HG03045 (cell line): ENCODE results near the gene MGA.

ENCODE experiments used
- ATAC-seq: cut with Tn5 transposase; IDR thresholded peaks from one replicate; pipeline ENCODE4 v1.9.1; 2021; ENCODE audit warnings: mild to moderate bottlenecking, moderate library complexity; ENCODE audit not compliant: unreplicated experiment

Gene MGA

GRCh38 chr15:41804916-41805666 is 144.9 kb downstream of the MGA start:
- ATAC-seq: no peak

- no peak for ATAC-seq
These were observed 145.5 kb downstream of the MGA start for GRCh38 chr15:41805711-41806110.

GRCh38 chr15:41806291-41807181 is 146.3 kb downstream of the MGA start:
- ATAC-seq: no peak

GRCh38 chr15:41809121-41809520 is 148.9 kb downstream of the MGA start:
- ATAC-seq: no peak

DNA sequence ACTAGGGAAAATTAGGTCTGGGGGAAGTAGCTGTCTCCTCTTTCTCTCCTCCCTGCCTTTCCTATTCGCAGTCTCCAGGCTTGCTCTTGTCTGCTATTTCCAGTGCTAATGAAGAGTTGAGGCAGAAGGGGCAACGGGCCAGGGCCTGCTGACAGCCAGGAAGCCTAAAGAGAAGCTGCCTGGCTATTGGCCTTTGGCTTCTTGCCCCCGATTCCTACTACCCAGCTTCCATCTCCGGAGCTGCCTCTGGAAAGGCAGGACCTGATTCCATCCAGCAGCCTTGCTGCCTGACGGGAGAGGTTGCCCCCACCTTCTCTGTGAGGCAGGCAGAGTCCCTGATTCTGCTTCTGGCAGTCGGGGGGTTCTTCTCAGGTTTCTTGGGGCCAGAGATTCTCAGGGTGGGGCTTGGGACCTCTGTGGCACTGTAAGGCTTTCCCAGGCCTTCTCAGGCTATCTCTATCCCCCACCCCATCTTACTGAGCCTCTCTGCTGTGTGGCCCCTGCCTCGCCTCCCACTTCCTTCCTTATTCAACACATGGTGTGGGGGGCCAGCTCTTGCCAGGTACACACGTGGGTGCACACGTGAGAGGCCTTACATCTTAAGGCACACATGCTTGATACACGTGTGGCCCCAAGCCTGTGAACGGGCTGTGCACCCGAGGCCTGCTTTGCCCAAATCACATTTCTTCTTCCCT is 149.5 kb downstream of the MGA start:
- ATAC-seq: no peak

- no peak for ATAC-seq
These were observed 150.6 kb downstream of the MGA start for GRCh38 chr15:41810651-41811431.

- no peak for ATAC-seq
These were observed 151.4 kb downstream of the MGA start for GRCh38 chr15:41811432-41812195.

- no peak for ATAC-seq
These were observed 152.7 kb downstream of the MGA start for GRCh38 chr15:41812820-41813375.

- ATAC-seq: no peak
These were observed 153.2 kb downstream of the MGA start for GRCh38 chr15:41813426-41813825.

GRCh38 chr15:41814534-41814933 is 154.3 kb downstream of the MGA start:
- ATAC-seq: no peak

DNA sequence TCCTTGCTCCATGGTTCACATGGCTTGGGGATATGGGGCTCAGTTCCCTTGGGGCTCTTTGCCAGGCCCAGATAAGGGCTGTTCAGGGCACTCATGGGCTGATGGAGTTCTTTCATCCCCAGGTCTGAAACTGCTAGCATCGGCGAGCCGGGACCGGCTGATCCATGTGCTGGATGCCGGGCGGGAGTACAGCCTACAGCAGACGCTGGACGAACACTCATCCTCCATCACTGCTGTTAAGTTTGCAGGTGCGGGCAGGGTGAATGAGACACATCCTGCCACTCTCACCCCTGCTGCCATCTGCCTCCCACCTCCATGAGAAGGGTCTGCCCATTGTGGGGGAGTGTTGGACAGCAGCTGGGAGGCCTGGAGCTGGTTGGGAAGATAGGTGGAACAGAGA is 156.6 kb downstream of the MGA start:
- ATAC-seq: no peak

DNA sequence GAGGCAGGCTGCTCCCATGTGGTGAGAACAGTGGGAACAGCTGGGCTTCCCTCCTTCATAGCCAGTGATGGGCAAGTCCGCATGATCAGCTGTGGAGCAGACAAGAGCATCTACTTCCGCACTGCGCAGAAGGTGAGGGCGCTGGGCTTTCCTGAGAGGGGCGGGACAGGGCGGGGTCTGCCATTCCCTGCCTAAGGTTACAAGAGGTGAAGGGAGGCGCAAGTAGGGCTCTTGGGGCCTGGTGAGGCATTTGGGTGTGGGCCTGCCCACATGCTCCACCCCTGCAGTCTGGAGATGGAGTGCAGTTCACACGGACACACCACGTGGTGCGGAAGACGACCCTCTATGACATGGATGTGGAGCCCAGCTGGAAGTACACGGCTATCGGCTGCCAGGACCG is 157.1 kb downstream of the MGA start:
- ATAC-seq: no peak

GRCh38 chr15:41817781-41818180 is 157.6 kb downstream of the MGA start:
- no peak for ATAC-seq

DNA sequence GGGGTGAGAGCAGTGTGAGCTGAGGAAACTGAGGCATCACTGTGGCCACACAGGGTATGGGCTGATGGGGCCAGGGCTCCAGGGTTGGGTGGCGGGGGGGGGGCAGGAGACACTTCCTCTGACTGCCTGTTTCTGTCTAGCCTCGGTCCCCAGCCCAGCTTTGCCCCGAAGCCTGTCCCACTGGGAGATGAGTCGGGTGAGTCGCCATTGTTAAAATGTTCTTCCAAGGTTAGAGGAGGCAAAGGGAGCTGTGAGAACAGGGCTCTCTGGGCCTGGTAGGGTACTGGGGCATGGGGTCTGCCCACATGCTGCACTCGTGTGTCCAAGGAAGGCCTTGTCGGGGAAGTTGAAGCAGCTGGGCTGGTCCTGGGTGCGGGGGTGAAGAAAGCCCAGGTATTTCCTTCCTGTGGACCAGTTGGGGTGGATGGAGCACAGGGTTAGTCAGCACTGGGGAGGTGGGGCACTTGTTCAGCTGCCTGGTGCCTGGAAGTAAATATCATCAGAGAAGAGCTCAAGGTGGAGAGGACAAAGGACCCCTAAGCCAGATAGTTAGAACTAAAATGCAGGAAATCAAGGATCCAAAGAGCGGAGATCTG is 159.3 kb downstream of the MGA start:
- ATAC-seq: no peak

GRCh38 chr15:41820791-41821423 is 160.7 kb downstream of the MGA start:
- ATAC-seq: no peak

- no peak for ATAC-seq
These were observed 161.6 kb downstream of the MGA start for GRCh38 chr15:41821831-41822230.

GRCh38 chr15:41822471-41822870 is 162.3 kb downstream of the MGA start:
- no peak for ATAC-seq
